HG02610 (cell line): ENCODE measurements around the gene TET3.

Source experiments
- ATAC-seq: cut with Tn5 transposase; IDR thresholded peaks from one replicate; pipeline ENCODE4 v1.9.1; 2021; ENCODE audit warnings: mild to moderate bottlenecking, moderate library complexity; ENCODE audit not compliant: unreplicated experiment

Gene TET3

GRCh38 chr2:74027496-74027895 lies 42.8 kb downstream of the TET3 start:
- no peak for ATAC-seq

- ATAC-seq: no peak
Measured at GRCh38 chr2:74028290-74028689, 43.6 kb downstream of the TET3 start.

GRCh38 chr2:74028741-74029140 lies 44.0 kb downstream of the TET3 start:
- no peak for ATAC-seq

- ATAC-seq: no peak
Measured at GRCh38 chr2:74029714-74030397, 45.1 kb downstream of the TET3 start.

GRCh38 chr2:74031221-74031620 lies 46.5 kb downstream of the TET3 start:
- no peak for ATAC-seq

GRCh38 chr2:74031959-74032287 lies 47.2 kb downstream of the TET3 start:
- no peak for ATAC-seq

GRCh38 chr2:74033375-74033774 lies 48.7 kb downstream of the TET3 start:
- ATAC-seq: no peak
